NCI-H69 (cell line): Measurements from ENCODE around the gene RNASE4.
A peak's percentile ranks its signal among the peaks of the same experiment; 100 is the strongest.
"Not testable (repeated sequence)": the region's sequence is repeated elsewhere in the genome, so short reads cannot be mapped to it uniquely, and the experiment has no call there.

ENCODE experiments used
- DNase-seq: peaks from one replicate; lab custom pipeline; 2025; lab: John Stamatoyannopoulos, UW

The RNASE4 gene, protein sequence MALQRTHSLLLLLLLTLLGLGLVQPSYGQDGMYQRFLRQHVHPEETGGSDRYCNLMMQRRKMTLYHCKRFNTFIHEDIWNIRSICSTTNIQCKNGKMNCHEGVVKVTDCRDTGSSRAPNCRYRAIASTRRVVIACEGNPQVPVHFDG

GRCh38 chr14:20683891-20684661, at the start of gene RNASE4:
RNASE4 (plus strand) TSS chr14:20684560; CDS start chr14:20699372, 14,812 bp downstream.
- peak; percentile 66 for DNase-seq

DNA sequence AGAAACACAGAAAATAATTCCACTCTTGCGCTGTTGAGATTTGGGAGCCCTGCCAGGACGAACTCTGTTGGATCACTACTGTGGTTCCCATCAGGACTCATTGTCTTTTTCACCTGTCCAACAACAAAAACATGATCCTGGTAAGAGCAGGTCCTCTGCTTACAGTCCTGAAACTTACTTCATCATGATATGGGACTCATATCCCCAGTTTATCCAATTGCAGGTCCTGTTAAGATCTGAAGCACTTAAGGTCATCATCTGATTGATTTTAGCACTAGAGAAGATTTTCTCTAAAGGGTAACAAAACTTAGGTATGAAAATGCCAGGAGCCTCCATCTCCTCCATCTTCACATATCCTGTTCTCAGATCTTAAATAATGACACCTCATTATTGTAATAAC, 42.8 kb upstream of the RNASE4 start, which contains the start of gene OR6S1:
Gene OR6S1, minus strand, starts transcription at position 101 of the 400 bp plus-strand sequence. Its CDS starts 0 bp downstream, at position 101.
- DNase-seq, result no peak

- no peak for DNase-seq
Observed at GRCh38 chr14:20642182-20642581, 42.2 kb upstream of the RNASE4 start.

DNA sequence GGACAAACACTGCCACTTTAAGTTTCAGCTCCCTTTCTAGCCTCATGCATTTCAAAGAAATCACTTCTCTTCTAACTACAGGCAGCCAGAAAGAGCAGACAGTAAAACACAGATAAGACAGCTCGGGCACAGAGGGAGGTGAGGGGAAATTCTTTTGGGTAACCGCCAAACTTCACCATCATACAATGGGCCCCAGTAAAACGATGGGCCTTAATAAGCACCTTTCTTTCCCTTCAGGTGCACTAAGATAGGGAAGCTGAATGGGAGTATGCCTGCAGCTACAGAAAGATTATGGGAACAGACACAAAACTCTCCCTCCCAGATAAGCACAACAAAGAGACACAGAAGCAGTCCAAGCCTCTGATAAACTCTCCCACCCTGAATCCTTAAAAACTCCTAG, 41.6 kb upstream of the RNASE4 start:
- DNase-seq, result not testable (repeated sequence)

DNA sequence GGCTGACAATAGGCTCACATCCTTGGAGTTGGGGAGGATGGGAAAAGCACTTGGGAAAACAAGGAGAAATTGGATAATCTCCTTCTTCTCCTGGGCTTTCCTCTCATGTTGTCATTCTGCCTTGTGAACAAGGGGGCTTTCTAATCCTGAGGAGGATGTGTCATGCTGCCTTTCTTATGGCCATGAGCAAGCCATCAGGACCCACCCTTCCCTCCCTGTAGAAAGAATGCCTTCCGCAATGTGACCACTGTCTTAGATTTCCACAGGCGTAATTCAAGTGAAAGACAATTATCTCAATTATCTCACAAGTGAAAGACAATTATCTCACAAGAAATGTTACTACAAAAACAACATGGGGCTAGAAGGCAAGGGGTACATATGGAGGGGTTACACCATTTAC, 39.8 kb upstream of the RNASE4 start:
- DNase-seq, result no peak

- no peak for DNase-seq
Observed at GRCh38 chr14:20645481-20645880, 38.9 kb upstream of the RNASE4 start.

DNA sequence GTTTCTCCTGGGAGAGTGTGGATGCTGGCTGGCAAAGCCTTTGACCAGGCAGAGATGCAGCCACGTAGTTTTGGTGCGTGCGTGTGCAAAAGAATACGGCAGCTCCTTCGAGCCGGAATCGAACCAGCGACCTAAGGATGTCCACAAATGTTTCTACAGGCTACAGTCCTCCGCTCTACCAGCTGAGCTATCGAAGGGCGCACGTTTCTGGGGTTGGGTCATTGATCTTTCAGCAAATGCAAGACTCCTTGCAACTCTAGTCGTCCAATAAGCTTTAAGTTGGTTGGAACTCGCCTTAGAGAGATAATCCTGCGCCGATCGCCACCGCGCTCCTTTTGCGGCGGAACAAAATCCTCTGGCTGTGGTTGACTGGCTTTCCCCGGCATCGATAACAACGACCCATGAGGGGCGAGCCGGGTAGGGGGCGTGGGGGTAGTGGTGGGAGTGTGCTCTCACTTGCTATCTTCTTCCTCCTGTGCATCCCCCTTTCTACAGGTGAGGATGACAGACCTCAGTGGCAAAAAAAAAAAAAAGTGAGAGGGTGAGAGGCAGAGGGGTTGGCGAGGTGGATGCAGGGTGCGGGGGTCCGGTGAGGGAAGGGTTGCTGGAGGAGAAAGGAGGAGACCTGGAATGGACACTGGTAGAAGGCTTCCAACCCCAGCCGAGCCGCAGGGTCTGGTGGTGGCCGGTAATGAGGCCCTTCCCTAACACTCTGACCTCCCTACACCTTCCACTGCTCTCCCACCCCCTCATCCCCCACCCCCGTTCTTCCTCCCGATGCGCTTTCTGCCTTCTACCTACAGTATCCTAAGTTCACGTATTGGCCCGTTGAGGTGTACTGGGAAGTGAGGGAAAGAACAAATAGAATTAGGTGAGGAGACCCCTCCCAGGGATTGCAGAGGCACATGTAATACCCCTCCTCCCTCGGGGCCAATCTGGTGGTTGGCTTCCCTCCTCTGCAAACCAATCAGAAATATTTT, 31.1 kb upstream of the RNASE4 start:
- DNase-seq, result peak; percentile 6

DNA sequence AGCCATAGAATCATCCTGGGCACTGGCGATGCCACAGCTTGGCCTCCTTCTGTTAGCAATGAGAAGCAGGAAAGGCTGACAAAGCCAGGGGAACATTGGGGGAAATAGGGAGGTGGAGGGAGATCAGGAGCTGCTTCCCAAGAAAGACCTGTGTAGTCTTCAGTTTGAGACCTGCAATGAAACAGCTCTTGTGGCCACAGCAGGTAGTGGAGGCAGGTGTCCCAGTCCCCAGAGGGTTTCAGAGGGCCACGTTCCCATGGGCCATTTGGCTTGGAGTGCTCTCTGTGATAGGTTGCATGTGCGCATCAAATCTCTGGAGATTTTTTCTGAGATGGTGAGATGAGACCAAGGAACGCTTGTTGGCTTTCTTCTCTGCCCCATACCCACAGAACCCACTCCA, 28.5 kb upstream of the RNASE4 start:
- DNase-seq, result no peak

- no peak for DNase-seq
Observed at GRCh38 chr14:20656274-20656673, 28.1 kb upstream of the RNASE4 start.

GRCh38 chr14:20657216-20658211, 26.8 kb upstream of the RNASE4 start:
- DNase-seq, result peak; percentile 45

- DNase-seq, result no peak
Observed at GRCh38 chr14:20658246-20658645, 26.1 kb upstream of the RNASE4 start.

GRCh38 chr14:20659336-20659735, 25.0 kb upstream of the RNASE4 start:
- DNase-seq, result no peak

- no peak for DNase-seq
Observed at GRCh38 chr14:20659813-20660395, 24.5 kb upstream of the RNASE4 start.

DNA sequence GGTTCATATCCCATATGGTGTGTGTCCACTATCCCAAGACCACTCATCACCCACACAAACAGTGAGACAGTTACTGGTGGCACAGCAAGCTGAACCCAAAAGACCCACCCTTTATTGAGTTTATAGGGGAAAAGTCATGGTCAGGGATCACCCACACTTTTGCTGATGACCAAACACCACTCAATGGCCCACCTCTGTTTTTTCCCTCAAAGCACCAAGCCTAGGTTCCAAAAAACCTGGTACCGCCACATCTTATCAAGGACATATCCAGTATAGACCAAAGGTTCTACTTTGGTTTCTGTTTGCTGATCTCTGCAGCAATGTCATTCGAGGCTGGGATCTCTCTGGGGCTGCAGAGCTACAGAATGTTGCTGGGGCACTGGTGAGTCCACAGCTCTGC, 23.2 kb upstream of the RNASE4 start:
- DNase-seq, result no peak

DNA sequence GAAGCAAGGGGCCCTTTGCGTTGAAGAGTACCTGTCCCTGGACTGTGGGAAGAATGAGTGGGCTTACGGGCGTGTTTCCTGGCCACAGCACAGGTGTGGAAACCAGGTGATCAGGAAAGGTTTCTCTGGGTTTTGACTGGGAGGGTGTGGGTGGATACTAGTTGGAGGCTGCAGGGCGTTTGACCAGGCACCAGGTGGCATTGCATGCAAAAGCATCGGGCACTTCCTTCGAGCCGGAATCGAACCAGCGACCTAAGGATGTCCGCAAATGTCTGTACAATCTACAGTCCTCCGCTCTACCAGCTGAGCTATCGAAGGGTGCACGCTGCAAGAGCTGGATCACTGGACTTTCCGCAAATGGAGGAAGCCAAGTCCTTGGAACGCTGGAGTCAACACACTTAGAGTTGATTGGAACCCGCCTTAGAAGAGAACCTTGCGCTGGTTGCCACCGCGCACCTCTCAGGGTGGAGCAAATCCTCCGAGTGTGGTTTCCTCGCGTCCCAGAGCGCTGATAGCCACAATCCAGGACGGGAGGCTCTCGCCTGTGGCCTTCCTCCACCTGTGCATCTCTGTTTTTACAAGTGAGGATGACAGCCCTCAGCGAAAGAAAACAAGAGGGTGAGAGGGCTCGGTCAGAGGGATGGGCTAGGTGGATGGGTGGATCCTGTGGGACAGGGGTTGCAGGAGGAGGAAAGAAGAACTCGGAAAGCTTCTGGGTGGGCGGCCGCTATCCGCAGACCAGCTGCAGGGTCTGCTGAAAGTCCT, 21.2 kb upstream of the RNASE4 start:
- DNase-seq, result peak; percentile 87

GRCh38 chr14:20666400-20666961, 17.9 kb upstream of the RNASE4 start:
- DNase-seq, result not testable (repeated sequence)

GRCh38 chr14:20667957-20668356, 16.4 kb upstream of the RNASE4 start:
- DNase-seq, result no peak

DNA sequence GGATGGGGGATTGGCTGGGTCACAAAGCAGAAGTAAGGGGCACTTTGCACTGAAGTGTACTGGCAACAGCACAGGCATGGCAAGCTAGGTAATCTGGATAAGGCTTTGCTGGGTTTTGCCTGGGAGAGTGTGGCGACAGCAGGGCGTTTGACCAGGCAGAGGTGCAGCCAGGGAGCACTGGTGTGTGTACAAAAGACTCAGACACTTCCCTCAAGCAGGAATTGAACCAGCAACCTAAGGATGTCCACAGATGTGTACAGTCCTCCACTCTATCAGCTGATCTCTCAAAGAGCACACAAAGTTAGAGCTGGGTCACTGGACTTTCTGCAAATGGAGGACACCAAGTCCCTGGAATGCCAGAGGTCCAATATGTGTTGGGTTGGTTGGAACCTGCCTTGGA, 15.4 kb upstream of the RNASE4 start:
- no peak for DNase-seq

DNA sequence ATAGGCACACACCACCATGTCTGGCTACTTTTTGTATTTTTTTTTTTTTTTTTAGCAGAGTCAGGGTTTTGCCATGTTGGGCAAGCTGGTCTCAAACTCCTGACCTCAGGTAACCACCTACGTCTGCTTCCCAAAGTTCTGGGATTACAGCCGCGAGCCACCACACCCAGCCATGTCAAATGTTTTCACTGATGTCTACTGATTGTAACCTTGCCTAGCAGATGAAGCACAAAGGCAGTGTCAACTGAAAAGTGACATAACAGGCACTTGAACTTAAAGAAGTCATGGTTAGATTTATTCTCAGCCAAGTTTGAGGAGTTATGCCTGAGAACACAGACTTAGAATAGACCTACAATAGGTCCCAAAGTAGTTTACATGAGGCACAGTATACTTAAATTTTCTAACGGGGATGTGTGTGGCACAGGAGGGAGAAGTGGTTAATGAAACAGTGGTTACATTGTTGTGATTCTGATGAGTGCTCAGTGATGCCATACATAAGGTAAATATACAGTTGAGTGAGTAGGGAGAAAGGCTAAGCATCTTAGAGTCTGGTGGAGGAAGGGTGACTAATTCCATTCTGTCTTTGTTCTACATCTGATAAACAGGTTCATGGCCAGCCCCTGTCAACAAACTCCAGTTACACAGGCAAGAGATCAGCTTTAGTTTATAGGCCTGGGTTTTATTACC, 12.6 kb upstream of the RNASE4 start:
- no peak for DNase-seq
